ENCODE data around the gene G6PD. TPM values are rescaled to one million over a fixed set of nuclear protein-coding genes. Genes with fewer than 3 reads are reported as not detected.
"Not testable (repeated sequence)": the region's sequence is repeated elsewhere in the genome, so short reads cannot be mapped to it uniquely, and the experiment has no call there.

The G6PD gene
- total RNA-seq, 1 experiment from 2014 or later = 63.7 TPM

DNA sequence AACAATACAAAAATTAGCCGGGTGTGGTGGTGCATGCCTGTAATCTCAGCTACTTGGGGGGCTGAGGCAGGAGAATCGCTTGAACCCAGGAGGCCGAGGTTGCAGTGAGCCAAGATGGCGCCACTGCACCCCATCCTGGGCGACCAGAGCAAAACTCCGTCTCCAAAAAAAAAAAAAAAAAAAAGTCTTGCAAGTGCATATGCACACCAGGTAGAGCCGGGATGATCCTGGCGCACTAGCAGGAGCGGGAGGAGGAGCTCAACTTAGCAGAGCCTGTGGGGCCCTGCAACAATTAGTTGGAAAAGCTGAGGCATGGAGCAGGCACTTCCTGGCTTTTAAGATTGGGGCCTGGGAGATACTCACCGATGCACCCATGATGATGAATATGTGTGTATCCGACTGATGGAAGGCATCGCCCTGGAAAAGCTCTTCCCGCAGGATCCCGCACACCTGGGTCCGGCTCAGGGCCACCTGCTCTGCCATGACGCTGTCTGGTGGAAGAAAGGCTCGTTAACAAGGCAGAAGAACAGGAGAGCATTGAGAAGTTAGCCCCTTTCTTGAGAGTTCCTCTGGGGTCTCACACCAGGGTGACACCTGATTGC, 872 bp downstream of the G6PD start:
- DNase-seq (ENCODE audit: low read depth) = no peak

DNA sequence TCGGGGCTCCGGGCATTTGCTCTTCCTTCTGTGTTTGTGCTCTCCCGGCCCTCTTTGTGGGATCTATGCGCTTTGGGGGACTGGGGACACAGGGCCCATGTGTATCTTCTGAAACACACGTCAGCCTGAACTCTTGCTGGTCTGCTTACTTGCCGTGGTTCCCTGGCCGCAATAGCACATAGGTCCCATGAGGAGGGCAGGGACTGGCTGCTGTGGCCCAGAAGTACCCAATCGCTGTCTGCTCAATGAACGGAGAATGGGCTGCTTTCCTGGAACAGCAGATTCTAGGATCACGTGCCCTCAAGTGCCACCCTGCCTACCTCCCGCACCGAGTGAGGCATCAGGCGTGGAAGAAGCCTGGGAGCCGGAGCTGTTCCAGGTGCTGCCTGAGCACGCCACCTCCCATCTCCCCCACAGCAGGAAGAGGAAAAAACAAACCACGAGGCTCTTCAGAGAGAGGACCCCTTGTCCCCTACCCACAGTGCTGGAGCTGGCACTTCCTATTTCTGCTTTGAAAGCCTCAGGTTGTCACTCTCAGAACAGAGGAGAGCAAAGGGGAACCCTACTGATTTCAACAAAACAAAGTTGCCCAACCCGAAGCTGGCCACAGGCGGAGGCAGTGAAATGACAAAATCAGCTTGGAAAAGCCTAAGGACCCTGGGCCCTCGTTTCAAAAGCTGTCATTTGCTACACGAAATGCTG, 3.8 kb downstream of the G6PD start:
- DNase-seq (ENCODE audit: low read depth) = no peak

DNA sequence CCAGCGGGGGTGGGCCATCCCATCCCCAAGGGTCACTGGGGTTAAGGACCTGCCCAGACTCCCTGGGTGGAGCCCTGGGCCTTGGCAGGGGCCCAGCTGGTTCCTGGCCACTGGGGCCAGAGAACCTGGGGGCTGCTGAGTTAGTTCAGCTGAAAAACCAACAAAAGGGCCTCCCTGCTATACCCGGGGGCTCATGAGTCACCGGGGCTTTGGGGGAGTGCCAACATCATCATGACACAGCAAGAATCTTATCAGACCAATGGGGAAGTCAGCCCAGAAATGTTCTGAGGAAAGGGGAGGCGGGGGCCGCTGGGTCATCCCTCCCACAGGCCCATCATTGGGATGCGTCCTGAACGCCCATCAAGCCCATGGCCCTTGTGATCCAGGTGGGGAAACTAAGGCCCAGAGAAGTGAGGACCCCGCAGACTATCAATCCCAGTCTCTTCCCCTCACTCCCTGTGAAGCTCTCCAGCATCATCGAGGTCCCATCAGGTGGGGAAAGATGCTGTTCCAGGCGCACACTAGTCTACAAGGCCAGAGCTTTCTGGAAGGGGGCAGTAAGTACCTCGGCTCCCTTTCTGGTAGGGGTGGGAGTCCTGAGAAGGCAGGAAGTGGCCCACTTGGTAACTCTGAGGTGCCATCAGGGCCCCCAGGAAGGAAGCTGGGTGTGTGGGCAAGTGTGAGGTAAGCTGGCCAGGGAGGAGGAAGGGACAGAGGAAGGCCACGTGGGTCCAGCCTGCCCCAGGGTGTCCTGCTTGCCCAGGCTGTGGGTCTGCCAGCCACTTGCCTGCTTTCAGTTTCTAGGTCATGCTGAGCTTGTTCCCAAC, 4.5 kb downstream of the G6PD start:
- peak; percentile 91 for DNase-seq (ENCODE audit: low read depth)

DNA sequence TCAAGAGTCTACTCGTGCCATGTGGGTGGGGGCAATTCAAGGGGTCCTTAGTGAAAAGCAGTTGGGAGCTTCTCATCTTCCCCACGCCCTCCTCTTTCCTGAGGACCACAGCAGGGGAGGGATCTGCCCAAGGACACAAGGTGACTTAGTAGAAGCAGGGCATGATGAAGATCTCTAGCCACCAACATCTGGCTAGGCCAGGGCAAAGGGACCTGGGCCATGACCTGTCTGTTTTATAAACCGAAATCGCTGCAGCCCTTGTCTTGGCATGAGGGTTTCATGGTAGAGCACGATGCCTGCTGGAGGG, 5.1 kb downstream of the G6PD start:
- DNase-seq (ENCODE audit: low read depth) = no peak

DNA sequence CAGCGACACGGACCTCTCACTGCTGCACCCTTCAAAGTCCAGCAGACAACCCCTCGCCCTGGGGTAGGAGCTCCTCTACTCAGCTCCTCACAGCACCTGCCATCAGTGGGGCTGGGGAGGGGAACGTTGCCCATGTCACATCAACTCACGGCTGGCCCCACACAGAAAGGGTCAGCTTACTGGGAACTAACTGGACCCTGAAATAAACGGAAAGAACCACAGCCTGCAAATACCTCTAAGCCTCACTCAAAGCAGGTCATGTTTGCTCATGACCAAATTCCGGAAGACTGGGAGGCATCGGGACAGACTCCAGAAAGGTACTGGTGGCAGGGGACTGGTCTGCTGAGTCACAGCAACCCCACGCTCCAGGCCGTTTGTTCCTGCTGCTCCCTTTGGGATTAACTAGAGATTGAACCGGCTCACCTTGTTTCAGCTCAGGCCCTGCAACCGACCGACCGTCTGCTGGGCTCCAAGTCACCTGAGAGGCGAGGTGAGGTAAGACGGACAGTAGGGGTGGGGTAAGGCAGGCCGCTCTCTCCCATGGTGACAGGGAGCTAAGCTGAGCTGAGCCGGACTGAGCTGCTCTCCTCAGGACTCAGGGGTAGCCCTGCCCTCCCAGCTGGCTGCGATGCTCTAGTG, 5.6 kb downstream of the G6PD start:
- no peak for DNase-seq (ENCODE audit: low read depth)

DNA sequence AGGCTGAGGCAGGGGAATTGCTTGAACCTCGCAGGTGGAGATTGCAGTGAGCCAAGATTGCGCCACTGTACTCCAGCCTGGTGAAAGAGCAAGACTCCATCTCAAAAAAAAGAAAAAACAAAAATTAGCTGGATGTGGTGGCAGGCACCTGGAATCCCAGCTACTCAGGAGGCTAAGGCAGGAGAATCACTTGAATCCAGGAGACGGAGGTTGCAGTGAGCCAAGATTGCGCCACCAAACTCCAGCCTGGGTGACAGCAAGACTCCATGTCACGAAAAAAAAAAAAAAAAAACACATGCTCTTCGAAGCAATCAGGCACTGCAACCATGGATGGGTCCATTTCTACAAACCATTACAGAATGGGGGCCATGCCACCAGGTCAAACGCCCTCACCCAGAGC, 6.3 kb downstream of the G6PD start:
- not testable (repeated sequence) for DNase-seq (ENCODE audit: low read depth)

DNA sequence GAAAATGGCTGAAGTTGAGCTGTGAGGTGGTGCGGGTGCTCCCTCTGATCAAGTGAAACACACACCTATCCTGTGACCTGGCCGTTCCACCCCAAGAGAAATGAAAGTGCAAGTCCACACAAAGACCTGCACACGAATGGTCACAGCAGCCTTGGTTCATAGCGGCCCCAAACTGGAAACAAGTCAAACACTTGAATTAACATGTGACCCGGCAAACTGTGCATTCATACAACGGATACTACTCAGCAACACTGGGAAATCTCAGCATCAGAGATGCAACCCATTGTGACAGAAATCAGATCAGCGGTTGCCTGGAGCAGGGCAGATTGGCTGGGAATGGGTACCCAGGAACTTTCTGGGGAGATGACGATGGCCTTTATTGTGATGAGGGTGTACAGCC, 7.6 kb downstream of the G6PD start:
- no peak for DNase-seq (ENCODE audit: low read depth)

DNA sequence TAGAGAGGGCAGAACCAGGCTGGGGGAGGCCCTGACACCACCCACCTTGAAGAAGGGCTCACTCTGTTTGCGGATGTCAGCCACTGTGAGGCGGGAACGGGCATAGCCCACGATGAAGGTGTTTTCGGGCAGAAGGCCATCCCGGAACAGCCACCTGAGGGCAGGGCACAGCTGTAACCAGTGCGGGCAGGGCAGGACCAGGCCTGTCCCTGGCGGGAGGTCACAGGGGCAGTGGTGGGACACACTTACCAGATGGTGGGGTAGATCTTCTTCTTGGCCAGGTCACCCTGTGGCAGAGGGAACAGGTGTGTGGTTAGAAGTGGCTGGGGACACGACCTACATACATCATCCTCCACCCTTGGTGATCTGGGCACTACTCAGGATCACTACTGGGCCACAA, 10.8 kb downstream of the G6PD start:
- no peak for DNase-seq (ENCODE audit: low read depth)

DNA sequence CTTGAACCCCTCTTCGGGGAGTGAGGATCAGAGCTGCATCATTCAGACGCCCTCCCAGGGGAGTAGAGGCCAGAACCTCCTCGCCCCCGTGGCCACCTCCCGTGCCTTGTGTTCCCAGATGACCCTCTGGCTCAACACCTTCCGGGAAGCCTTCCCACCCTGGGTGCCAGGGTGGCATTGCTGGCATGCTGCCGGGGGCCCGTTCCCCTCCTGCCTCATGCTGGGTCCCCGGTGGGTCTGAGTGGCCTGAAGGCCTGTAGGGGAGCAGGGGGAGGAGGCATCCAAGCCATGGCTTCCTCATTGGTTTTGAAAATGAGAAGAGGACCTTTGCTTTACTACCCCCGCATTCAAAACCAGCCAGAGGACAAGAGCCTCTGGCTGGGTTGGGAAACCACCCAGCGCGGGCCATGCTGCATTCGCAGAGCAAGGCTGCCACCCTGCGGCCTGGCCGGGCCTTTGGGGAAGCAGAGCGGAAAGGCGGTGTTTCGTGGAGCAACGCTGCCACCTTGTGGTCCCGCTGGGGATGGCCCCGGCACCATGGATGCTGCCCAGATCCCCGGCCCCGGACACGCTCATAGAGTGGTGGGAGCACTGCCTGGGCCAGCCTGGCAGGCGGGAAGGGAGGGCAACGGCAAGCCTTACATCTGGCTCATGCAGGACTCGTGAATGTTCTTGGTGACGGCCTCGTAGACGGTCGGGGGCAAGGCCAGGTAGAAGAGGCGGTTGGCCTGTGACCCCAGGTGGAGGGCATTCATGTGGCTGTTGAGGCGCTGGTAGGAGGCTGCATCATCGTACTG, 11.9 kb downstream of the G6PD start:
- DNase-seq (ENCODE audit: low read depth) = peak; percentile 68

DNA sequence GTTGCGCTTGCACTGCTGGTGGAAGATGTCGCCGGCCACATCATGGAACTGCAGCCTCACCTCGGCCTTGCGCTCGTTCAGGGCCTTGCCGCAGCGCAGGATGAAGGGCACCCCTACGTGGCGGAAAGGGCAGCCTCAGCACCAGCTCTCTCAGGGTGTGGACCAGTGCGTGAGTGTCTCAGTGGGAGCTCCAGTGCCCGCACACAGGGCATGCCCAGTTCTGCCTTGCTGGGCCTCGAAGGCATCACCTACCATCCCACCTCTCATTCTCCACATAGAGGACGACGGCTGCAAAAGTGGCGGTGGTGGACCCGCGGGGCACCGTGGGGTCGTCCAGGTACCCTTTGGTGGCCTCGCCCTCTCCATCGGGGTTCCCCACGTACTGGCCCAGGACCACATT, 14.0 kb downstream of the G6PD start:
- no peak for DNase-seq (ENCODE audit: low read depth)

DNA sequence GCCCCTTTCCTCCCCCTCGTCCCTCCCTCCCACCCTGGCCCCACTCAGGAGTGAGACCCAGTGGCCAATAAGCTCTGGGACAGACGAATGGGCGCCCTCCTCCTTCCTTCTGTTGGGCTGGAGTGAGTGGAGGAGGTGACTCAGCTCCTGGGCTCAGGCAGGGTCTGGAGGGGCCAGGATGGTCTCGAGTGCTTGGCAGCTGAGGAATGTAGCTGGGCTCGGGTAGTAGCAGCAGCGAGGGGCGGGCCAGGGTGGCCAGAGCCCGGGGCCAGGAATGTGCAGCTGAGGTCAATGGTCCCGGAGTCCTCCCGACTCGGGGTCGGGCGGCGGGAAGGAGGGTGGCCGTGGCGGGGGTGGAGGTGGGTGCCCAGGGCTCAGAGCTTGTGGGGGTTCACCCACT, 15.0 kb downstream of the G6PD start:
- peak; percentile 31 for DNase-seq (ENCODE audit: low read depth)

DNA sequence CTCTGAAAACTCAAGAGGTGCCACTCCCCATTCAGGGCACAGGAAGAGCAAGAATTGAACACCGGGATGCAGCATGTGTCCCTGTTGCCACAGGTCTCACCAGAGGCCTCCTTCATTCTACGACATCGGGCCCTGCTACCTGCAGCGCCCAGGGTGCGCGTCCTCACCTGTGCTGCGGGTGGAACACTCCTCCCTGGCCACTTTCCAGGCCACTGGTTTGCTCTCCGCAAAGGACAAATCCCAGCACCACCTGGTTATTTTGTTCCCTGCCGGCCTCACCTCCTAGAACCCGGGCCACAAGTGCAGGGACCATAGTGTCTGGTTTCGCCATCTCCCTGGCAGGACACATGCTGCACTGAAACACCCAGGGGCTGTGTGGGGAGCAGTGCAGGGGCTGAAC, 16.4 kb downstream of the G6PD start:
- DNase-seq (ENCODE audit: low read depth) = no peak

DNA sequence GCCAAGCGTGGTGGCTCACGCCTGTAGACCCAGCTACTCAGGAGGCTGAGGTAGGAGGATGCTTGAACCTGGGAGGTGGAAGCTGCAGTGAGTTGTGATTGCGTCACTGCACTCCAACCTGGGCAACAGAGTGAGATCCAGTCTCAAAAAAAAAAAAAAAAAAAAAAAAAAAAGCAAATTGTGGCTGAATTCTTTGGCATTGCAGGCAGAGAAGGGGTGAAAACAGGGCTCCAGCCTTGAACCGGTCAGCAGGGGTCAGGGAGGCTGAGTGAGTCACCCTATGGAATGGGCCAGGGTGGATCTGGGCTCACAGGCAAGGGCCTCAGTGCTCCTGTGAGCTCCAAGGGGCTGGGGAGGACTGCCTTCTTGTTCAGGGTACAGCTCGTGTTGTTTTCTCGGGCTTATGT, 17.4 kb downstream of the G6PD start:
- DNase-seq (ENCODE audit: low read depth) = no peak

DNA sequence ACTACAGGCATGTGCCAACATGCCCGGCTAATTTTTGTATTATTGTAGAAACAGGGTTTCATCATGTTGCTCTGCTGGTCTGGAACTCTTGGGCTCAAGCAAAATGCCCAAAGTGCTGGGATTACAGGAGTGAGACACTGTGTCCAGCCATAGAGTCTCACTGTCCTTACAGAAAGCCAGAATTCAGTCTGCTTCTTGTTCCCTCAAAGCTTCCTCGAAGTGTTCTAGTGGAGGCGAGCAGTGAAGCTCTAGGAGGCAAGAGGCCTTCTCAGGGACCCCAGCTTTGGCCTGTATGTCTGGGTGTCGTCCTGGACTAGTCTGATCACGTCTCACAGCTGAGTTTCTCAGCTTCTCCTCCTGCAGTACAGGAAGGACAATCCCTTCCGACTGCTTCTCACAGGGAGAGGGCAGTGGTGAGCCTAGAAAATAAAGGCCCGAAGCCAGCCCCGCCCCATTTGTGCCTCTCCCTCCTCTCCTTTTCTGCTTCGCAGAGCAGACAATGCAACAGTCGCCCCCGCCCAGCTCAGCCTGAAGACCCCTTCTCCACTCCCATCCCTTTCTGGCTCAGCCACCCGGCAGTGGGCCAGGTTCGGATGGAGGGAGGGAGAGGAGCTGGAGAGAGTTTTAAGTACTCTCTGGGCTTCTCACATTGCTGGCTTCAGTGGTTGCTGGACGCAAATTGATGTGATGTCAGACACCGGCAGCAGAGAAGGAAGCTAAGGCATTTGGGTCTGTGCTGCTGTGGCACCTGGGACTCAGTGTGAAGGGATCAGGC, 19.6 kb downstream of the G6PD start:
- peak; percentile 76 for DNase-seq (ENCODE audit: low read depth)

DNA sequence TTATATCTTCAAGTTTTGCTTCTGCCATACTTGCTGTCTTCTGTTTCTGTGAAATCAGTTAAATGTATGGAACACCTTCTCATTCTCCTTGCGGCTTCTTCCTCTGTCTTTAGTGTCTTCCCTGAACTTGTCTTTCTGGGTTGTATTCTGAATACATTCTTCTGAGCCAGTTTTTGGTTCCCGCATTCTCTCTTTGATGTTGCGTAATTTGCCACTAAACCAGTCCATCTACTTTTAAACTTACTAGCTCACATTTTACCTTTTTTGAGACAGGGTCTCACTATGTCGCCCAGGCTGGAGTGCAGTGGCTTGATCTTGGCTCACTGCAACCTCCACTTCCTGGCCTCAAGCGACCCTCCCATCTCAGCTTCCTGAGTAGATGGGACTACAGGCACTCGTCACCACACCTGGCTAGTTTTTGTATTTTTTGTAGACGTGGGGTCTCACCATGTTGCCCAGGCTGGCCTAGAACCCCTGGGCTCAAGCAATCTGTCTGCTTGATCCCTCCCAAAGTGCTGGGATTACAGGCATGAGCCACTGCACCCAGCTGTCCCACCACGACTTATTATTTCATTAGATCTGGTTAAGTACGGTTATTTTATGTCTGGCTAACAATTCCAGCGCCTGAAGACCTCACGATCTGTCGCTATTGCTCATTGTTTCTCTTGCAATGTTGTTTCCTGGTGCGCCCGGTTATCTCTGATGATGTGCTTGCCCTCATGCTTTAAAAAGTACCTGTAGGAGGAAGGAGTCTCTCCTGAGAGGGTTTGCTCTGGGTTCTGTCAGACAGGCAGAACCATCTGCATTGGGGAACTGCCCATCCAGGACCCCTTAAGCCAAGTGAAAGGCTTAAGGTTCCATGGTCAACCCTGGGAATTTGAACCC, 20.8 kb downstream of the G6PD start:
- no peak for DNase-seq (ENCODE audit: low read depth)

DNA sequence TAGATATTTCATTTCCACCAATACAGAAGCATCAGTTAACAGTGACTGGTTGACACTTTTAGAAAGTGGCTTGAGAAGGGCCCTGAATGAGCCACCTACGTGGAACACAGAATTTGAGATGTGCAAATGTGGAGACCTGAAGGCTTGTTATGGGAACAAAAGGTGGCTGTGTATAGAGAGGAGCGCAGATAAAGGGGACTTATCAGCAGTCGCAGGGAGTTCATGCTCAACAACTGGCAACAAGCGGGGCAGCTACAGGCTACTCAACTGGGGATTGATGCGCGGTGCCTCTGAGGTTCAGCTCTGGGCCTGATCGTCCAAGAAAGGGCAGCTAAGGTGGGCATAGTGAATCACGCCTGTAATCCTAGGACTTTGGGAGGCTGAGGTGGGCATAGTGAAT, 27.3 kb downstream of the G6PD start:
- no peak for DNase-seq (ENCODE audit: low read depth)

DNA sequence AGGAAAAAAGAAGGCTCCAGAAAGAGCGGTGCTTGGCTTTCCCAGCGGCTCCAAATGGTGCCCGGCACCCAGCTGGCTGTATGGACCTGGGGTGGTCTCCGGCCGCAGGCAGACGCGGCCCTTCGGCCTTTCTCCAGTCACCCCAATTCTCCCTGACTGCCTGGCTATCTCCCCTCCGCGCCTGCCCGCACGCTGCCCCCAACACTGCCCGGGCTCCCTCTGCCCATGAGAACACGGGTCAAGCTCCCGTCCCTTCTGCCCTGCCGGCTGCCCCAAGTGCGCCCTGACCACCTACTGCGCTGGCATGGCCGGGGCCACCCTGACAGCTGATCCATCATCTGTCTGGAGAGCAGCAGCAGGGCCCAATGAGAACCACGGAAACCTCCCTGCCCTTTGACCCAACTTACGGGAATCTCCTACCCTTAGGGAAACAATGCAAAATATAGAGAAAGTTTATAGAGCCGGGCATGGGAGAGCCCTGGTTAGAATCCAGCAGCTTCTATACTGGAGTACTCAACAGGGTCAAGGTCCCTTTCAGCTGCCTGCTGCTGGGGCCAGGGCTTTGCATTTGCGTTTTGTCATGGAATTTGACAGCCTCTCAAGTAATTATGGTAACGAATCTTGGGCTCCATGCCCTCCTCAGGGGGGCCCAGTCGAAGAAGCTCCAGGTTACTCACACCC, 29.4 kb downstream of the G6PD start:
- no peak for DNase-seq (ENCODE audit: low read depth)

DNA sequence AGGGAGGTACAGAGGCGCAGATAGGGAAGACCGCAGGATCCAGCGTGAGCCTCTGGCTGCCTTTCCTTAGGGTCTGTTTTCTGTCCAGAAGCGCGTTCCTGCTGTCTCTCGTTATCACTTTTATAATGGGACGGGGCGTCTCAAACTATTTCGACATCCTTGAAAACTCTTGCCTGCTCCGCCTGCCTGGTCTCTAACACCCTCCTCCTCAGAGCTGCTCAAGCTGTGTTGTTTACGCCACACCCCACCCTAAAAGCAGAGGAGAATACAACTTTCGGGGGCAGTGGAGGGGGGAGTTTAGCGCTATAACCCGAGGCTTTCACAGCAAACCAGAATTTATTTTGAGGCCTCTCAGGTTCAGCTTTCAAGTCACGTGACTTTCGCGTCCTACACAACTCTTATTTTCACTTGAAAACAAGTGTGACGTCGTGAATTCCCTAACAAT, 30.0 kb downstream of the G6PD start:
- DNase-seq (ENCODE audit: low read depth) = no peak

All from HT1080 (cell line).